Activated CD4-positive, alpha-beta T cell treated with anti-CD3 and anti-CD28 coated beads, Interleukin-10, Interleukin-2, amounts not matched to agents 100 ng/mL and 50 ng/mL, durations not matched to agents 16 hours and 8 hours (primary cell): Measurements from ENCODE around the gene PPP1R26.

Source experiments
- DNase-seq: peaks from one replicate; pipeline ENCODE4 v3.0.0-alpha.2; 2020

PPP1R26 gene

DNA sequence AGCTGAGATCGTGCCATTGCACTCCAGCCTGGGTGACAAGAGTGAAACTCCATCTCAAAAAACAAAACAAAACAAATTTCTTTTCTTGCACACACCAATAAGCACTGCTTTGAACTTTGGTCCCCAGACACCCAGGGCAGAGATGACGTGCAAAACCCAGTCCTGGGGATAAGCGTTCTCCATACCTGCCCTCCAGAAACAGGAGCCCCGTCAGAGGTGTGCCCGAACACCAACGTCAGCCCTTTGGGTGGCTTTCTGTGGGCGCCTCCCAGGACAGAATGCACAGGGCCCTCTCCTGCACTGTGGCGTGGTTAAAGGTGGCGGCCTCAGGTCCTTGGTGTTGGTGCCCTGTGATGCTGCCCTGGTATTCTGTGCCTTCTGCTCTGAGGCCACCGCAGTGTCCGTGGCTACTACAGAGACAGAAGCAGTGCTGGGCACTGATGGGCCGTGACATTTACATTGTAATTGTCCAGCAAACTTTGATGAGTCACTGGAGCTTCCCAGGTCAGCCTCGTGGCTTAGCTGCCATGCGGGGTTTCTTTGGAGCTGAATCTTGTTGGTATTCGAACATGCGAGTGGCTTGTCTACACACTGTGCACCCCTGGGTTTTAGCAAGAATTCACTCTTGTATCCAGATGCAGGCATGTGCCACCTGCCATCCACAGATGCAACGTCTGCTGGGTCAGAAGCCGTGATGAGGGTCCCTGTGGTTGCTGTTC, 9.8 kb downstream of the PPP1R26 start:
- no peak for DNase-seq

DNA sequence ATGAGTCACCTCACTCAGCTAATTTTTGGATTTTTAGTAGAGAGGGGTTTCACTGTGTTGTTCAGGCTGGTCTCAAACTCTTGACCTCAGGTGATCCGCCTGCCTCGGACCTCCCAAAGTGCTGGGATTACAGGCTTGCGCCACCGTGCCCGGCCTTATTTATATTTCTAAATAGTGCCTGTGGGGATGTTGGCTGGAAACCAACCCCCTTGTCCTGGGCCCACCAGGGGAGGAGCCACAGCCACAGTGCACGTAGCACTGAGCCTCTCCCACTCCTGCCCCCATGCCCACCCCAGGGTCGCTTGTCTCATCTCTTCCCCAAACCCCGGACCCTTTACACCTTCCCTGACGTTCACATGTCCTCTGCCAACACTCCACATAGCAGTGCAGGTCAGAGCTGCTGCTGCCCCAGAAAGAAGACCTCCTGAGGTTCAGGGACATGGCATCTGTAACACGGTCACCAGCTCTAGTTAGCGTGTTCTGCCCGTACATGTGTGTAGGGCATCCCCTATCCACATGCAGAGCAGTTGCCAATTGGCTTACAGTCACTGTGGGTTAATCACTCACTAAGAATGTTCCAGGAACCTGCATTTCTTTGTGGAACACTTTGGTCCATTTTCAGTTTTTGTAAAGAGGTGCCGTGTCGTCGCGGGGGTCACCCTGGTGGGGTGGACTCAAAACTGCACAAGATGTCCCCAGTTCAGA, 10.7 kb downstream of the PPP1R26 start:
- no peak for DNase-seq

DNA sequence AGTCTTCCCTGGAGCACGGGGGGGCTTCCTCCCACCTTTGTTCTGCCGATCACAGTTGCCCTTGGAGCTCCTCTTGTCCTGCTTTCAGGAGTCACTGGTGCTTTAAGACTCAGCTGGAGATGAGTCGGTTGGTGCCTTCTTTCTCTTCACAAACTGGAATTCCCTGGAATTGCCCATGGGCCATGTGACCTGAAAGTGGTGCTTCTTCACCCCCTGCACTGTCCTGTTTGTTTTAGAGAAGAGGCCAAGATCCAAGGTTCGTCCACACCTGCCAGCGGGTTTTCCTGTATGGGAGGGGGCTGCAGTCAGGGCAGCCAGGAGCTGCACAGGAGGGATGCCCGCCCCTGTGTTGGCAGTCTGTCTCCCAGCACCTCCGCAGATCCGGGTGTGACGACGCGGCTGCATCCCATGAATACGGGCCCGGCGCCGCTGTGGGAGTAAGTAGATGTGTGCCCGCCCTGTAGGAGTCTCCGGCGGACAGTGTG, 11.4 kb downstream of the PPP1R26 start:
- DNase-seq: no peak

DNA sequence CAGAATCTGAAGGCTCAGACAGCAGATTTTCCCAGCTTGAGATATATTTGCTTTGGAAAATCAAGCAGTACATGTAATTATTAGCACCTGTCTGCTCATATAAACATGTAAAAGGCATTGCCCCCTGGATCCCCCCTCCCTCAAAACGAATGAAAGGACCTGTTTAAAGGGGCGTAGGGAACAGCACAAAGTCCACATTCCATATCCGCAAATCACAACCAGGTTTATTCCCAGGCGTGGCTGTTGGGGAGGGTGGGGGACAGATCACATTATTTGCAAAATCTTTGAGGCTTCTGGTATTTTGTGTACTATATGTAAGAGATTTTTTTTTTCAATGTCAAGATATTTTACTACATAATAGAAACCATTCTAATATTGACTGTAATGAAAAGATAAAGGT, 12.2 kb downstream of the PPP1R26 start:
- no peak for DNase-seq

DNA sequence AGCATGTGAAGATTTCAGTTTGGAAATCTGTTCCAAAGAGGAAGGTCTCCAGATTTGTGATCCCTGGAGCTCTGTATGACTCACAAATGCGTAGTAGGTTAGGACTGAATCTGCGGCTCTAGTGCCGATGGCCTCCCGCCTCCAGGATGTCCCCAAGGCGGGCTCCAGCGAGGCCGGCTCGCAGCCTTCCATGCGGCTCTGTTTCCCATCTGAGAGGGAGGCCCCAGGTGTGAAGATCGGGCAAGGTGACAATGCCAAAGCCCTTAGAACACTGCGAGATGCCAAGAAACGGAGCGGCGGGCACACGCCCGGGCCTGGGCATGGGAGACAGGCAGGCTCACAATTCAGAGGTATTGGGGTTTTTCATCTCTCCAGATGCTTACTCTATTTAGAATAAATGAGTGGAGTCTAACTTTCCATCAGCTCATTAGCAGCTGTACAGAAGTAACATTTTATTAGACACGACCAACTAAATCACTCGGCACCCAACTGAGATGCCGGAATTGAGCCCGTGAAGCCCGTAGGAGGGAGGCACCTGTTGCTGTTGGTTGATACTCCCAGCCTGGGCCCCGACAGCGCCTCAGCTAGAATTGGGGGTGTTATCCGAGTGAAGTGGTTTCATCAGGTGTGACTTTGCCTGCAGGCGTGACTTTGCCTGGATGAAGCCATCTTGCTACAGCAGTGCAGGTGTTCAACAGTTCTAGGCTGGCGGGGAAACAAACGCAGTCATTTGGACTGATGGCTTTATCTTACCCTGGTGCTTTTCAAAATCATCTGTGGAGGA, 13.5 kb downstream of the PPP1R26 start:
- DNase-seq: no peak

DNA sequence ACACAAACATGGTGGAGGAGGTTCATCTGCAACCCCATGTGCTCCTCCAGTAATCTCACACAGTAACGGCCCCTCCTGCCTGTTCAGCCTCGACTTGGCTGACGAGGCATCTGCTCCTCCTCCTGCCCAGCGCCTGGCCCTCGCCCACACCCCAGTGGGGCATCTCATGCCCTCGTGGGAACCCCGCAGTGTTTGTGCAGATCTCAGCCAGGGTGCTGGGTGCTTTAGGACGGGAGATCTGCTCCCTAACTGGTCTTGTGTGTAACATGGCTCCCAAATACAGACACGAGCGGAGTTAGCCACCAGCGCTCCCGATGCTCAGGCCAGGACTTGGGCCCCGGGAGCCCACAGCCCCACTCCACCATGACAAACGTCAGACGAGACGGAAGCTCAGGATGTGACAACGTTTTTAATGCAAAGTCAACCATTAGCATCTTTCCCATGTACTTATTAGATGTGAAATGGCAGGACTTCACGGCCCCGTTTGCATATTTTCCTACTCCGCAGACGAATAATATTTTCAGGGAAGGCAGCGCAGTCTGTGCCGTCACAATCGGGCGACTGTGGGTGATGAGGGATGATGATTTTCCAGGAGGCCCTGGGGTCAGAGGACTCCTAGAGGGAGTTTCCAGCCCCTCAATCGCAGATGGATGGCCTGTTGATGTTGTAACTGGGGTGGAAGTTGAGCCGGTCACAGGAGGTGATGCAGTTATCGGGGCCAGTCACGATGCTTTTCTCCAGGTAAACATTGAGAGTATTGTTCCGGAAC, 15.4 kb downstream of the PPP1R26 start:
- DNase-seq: no peak

DNA sequence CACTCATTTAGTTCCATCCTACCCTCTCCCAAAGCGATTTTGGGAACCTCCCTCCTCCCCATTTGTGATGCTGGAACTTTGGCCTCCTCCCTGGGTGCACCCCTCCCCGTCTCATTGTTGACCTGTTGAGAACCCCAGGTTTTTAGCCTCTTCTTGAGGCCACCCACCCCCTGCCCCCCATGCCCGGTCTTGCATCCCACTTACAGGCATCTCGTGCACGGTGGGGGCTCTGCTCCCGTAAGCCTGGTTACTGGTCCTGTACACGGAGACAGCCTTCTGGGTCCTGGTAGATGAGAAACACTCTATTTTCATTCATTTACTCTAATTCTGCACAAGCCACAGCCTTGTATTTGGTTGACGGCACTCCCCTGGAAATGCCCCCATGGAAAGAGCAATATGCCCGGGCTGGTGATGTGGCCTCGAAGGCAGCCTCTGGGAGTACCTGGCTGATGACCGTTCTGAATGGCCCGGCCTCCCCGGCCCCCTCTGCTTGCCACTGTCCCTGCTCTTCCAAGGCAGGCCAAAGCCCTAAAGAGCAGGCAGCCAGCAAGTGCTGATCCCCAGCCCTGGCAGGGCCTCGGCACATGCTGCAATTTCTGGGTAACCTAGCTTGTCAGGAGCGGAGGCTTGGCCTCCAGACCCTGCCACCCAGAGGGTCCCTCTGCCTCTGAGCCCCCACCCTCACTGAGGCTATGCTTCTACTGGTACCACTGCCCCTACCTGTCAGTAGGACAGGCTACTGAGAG, 19.0 kb downstream of the PPP1R26 start:
- DNase-seq: no peak

DNA sequence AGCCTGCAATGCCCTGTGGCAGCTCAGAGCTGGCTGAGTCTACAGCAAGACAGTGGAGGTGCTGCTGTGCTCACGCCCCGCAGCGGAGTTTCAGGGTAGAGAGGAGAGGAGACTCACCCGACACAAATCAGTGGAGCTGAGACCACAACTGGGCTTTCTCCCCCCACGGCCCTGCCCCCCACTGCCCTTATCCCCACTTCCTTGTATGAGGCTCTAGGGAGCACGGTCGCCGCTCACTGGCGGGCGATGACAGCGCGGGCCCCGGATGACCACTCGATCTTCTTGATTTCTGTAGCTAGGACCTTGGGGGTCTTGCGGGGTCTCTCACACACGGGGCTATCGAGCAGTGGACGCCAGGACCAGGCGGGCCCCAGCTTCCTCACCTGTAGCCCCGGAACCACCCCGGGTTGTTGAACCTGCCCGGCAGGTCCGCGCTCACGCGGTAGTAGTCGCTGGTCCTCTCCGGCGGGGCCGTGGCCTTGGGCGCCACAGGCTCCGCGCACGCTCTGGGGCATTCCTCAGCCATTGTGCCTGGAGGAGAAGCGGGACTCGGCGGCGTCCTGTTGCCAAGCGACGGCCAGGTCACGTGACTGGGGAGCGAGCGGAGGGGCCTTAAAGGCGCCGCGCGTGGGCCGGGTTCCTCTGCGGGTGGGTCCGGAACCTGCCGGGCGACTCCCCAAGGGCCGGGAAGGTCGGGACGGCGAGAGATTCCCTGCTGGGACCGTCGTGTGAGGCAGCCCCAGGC, 19.9 kb downstream of the PPP1R26 start:
- peak; percentile 85 for DNase-seq

DNA sequence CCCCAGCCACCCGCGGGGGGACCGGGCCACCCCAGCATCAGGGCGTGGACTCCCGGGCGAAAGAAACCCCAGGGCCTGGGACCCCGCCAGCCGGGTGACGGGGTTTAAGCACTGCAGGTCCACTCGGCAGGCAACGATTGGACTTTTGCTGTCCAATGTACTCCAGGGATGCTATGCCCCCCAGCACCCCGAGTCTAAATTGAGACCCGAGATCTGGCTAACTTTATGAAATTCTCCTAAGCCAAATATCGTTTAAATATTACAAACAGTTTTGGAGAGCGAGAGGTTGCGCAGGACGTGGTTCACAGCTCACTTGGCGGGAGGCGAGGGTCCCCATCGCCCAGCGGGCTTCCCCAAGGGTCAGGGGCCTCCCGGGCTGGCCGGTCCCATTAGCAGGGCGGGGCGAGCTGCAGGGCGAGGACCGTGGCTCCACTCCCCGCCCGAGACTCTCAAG, 20.5 kb downstream of the PPP1R26 start:
- no peak for DNase-seq

DNA sequence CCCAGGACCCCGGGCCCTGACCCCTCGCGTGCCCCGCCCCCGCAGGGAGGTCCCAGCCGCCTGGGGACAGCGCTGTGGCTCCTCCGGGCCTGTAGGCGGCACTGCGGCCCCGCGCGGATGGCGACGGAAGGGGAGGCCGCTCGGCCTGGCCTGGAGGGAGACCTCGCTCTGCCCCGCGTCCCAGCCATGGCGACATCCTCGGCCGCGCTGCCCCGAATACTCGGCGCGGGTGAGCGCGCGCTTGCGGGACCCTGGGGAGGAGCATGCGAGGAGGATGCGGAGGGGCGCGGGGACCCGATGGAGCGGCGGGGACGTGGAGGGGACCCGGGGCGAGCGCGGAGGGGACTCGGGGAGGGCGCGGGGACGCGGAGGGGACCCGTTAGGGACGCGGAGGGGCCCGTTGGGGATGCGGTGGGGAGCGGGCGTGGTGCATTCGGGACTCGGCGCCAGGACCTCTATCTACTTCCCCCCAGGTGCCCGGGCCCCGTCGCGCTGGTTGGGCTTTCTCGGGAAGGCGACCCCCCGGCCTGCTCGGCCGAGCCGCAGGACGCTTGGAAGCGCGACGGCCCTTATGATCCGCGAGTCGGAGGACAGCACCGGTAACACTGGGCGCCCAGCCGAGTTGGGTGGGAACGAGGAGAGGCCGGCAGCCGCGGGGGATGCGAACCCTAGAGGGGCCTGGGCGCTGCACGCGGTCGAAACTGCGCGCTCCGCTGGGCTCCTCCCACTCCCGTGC, 21.1 kb downstream of the PPP1R26 start, which contains the start of gene MRPS2:
TSS of gene MRPS2 (plus strand) at position 158 of the 736 bp plus-strand sequence. CDS start at position 187, 29 bp downstream.
- DNase-seq: peak; percentile 93

DNA sequence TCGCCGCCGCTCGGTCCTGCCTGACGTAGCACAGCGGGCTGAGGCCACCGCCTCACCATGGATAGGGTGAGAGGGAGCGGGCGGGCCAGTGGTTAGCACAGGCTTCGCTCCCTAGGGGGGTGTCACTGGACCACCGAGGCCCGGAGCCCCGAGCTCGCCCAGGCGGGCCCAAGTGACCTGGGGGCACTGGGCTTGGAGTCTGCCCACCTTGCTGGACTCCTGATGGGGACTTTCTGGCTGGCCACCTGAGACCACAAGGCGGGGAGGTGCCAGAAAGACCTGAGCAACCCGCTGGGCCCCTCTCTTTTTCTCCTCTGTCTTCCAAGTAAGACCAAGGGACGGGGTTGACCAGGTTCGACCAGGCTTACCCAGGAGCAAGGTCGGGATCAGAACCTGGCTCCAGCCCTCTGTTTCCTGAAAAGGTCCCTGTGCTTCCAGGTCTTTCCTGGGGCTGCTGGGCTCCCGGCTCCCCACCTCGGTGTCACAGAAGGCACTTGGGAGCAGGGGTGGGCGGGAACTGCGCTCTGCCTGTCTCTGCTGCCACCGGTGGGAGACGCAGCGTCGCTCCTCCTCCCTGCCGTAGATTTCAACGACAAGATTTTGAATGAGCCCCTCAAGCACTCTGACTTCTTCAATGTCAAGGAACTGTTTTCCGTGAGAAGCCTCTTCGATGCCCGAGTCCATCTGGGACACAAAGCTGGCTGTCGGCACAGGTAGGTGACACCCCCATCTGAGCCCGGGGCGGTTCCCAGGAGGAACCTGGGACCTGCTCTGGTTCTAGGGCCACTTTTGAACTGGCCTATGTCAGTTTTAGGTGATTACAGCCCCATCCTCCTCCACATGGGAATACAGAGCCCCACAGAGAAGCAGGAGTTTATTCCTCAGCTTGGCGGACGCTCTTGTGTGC, 21.9 kb downstream of the PPP1R26 start:
- peak; percentile 82 for DNase-seq

DNA sequence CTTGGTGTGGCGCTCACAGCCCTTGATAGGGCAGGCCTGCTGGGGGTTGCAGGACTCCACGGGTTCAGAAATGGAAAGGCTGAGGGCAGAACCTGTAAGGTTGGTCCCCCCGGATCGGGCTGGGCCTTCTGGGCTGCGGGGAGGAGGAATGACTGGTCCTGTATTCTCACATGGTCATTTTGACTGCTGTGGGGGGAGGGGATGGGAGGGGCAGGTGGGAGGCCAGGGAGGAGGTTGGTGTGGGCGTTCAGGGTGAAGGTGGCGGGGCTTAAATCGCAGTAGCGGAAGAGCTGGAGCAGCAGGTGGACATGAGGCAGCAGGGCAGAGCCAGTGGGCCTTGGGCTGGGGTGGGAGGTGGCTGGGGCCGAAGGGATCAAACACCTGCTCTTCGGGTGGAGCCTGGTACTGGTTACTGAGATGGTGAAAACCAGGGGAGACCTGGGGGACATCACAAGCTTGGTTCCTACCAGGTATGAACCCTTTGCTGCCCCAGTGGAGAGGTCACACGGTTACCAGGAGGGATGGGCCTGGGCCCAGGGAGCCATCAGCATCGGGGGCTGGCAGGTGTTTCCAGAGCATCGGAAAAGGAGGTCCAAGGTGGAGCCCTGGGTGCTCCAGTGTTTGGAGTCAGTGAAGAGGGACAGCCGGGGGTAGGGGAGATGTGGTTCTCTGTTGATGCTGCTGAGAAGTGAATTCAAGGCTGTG, 22.7 kb downstream of the PPP1R26 start:
- DNase-seq: no peak

DNA sequence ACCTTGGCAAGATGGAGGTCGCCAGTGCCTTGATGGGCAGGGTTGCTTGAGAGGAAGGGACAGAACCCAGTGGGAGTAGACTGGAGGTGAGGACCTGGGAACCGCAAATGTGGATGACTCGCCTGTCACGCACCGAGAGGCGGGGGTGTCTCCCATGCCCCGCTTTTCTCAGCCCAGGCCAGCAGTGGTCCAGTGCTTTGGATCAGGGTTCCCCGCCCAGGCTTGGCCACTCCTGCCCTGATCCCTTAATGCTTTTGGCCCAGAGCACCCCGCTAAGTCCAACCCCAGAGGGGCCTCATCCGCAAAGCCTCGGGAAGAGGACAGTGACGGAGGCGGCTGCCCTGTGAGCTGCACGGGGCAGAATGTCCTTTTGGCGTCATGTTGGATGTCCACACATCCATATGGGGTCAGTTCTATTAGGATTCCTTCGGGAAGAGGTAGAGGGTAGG, 23.3 kb downstream of the PPP1R26 start:
- no peak for DNase-seq

DNA sequence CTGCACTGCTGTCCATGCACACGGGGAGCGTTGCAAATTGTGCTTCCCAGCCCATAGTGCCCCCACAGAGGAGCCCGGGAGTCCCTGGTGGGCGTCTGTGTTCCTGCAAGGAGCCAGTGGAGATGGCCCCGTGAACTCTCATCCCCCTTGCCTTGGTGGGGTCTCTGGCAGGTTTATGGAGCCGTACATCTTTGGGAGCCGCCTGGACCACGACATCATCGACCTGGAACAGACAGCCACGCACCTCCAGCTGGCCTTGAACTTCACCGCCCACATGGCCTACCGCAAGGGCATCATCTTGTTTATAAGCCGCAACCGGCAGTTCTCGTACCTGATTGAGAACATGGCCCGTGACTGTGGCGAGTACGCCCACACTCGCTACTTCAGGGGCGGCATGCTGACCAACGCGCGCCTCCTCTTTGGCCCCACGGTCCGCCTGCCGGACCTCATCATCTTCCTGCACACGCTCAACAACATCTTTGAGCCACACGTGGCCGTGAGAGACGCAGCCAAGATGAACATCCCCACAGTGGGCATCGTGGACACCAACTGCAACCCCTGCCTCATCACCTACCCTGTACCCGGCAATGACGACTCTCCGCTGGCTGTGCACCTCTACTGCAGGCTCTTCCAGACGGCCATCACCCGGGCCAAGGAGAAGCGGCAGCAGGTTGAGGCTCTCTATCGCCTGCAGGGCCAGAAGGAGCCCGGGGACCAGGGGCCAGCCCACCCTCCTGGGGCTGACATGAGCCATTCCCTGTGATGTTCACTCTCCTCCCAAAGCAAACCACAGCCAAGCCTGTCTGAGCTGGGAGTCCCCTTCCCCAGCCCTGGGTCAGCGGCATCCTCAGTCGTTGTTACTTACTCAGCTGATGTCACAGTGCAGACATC, 24.0 kb downstream of the PPP1R26 start:
- no peak for DNase-seq

DNA sequence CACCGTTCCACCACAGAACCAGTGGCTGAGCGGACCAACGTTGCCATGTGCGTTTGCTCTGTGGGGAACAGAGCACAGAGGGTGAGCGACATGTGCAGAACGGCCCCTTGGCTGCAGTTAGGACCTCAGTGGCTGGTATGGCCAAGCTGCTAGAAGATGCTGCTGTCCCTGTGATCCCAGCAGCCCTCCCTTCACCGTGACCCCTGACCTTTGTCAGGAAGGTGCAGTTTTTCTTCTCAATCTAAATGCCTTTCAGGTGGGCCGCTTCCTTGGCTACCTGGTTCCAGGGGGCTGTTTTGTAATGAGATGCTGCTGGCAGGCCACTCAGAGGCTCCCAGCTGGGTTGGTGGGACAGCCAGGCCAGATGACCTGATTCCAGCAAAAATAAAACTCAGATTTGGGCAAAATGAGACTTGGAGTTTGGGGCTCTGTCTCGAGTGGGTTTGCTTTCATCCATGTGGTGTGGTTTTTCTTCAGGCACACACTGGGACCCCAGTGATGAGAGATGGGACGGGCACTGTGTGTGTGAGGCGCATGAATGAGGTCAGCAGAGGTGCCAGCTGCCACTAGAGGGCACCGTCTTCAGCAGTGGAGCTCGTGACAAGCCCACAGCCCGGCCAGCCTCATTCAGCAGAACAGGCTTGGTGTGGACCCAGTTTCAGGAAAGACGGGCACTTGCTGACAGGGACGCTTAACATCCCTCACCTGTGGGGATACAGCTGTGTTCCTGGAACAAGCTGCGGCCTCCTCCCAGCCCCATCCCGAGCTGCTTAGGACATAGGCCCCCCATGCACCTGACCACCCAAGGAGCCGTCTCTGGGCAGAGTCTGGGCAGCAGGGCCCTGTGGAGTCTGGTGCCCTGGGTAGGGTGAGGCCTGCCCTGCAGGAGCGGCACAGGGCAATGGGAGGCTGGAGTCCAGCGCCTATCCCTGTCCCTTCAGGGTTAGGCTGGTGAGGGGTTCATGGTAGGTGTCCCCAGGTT, 25.0 kb downstream of the PPP1R26 start:
- peak; percentile 72 for DNase-seq
